Left ventricle myocardium inferior (tissue), 1 donor: ENCODE measurements around the gene IKZF3. TPM values are rescaled to one million over a fixed set of nuclear protein-coding genes. Genes with fewer than 3 reads are reported as not detected.
A peak's percentile ranks its signal among the peaks of the same experiment; 100 is the strongest.
"Not testable (repeated sequence)": the region's sequence is repeated elsewhere in the genome, so short reads cannot be mapped to it uniquely, and the experiment has no call there.

Experiments
- DNase-seq: peaks from one replicate; pipeline ENCODE4 v3.0.0-alpha.2; 2020
- H3K27ac ChIP-seq: fragments of 200-600 bp; replicated peaks from 2 replicates; pipeline ENCODE4 v1.8.0; 2021
- H3K27me3 ChIP-seq: fragments of 200-600 bp; 2 replicates; pipeline ENCODE4 v1.8.0; 2021; ENCODE audit warnings: low read depth
- H3K36me3 ChIP-seq: fragments of 200-600 bp; 2 replicates; pipeline ENCODE4 v1.8.0; 2021
- H3K4me1 ChIP-seq: fragments of 200-600 bp; 2 replicates; pipeline ENCODE4 v1.8.0; 2021
- H3K4me3 ChIP-seq: fragments of 200-600 bp; 2 replicates; pipeline ENCODE4 v1.8.0; 2021; ENCODE audit warnings: mild to moderate bottlenecking, moderate library complexity
- H3K9me3 ChIP-seq: fragments of 200-600 bp; replicated peaks from 2 replicates; pipeline ENCODE4 v1.8.0; 2021
- CTCF ChIP-seq: fragments of 200-600 bp; IDR thresholded peaks from 2 replicates; pipeline ENCODE4 v1.8.0; 2021; ENCODE audit warnings: antibody characterized with exemption, mild to moderate bottlenecking, borderline replicate concordance
- intact Hi-C: fragments of 100-400 bp; cut with micrococcal nuclease; formaldehyde crosslinking; loops from one replicate; pipeline ENCODE4 v1.11.0; 2022
- total RNA-seq: library from RNA; stranded (reverse); fragmentation: NEBNext Ultra II Directional; extraction: Animal tissue kit (Norgen Biotek cat#: 25700); gene quantifications from one replicate; pipeline ENCODE4 v1.2.1, GENCODE V29; 2021
- donor health status: DM: no; HTN: yes; CAD: no; lungs with severe emphysema.

Gene IKZF3
- total RNA-seq, 1 donor from 2014 or later: 0.16 TPM

DNA sequence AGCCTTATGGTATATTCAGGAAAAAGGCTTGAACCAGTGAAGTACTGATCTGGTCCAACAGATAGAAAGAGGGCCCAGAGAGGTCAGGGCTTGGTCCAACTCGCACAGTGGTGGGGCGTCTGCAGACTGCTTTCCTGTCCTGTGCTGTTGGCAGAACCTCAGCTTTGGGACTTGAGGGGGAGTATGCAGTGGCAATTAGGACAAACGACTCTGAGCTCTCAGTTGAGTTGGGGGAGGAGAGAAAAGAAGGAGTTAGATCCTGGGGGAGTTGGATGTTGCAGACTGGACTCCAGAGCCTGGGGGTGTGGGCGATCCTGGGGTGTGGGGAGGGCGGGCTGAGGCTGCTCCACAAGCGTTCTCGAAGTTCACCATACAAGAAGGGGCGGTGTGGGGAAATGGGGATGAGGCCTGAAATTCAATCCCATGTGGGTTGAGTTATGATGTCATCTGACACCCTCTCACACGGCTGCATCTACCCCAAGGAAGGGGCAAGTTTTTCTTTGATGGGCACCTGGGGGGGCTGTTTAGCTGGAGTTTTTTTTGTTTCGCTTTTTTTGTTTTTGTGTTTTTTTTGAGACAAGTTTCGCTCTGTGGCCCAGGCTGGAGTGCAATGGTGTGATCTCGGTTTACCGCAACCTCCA, 111.8 kb downstream of the IKZF3 start:
- DNase-seq: no peak
- Histone ChIP-seq H3K27ac (no peak overlapping the region), H3K27me3 (no peaks in the 10 kb centered on the region), H3K36me3 (no peaks in the 10 kb centered on the region), H3K9me3 (no peaks in the 10 kb centered on the region), H3K4me3 (no peak overlapping the region), H3K4me1 (peaks cover 43% of the 10 kb centered on the region)
- intact Hi-C loops: no loop called here
- TF ChIP-seq CTCF: no peak

- no peaks in the 10 kb centered on the region for H3K36me3 ChIP-seq
- H3K9me3 ChIP-seq: no peaks in the 10 kb centered on the region
- no peak overlapping the region for H3K4me3 ChIP-seq
- no peak overlapping the region for H3K27ac ChIP-seq
- intact Hi-C loops: no loop called here
- no peaks in the 10 kb centered on the region for H3K27me3 ChIP-seq
- no peak for TF ChIP-seq CTCF
- H3K4me1 ChIP-seq: peaks cover 43% of the 10 kb centered on the region
- DNase-seq: no peak
Measured at GRCh38 chr17:39751637-39752036, 112.5 kb downstream of the IKZF3 start.

DNA sequence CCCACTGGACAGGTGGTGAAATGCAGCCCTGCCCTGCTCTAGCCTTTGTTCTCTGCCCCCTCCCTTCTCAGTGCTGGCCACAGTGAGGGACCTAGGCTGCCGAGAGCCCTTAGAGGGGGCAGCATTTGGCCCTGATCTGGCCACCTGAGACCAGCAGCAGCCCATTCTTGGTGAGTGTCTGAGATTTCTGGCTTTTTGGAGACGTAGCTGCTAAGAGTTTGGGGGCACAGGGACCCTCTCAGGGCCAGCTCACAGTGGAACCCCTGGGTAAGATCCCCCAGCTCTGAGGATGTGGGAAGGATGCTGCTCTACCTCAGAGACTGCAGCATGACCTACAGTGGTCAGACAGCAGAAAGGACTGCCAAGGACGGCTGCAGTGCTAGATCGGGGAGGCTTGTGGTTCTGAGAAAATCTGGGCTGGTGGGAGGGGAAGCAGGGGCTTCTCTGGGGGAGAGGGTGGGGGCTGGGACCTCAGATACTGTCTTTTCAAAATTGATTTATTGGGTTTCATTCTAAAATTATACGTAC, 113.0 kb downstream of the IKZF3 start:
- Histone ChIP-seq H3K9me3 (no peaks in the 10 kb centered on the region), H3K27ac (no peak overlapping the region), H3K27me3 (no peaks in the 10 kb centered on the region), H3K4me1 (peaks cover 43% of the 10 kb centered on the region), H3K4me3 (no peak overlapping the region), H3K36me3 (no peaks in the 10 kb centered on the region)
- no peak for TF ChIP-seq CTCF
- intact Hi-C loops: no loop called here
- DNase-seq: no peak

GRCh38 chr17:39750131-39751015, 113.7 kb downstream of the IKZF3 start:
- Histone ChIP-seq H3K4me3 (no peak overlapping the region), H3K27ac (peak overlapping the region; percentile 69), H3K36me3 (no peaks in the 10 kb centered on the region), H3K27me3 (peaks cover under 1% of the 10 kb centered on the region), H3K4me1 (peaks cover 43% of the 10 kb centered on the region), H3K9me3 (no peaks in the 10 kb centered on the region)
- intact Hi-C loops: no loop called here
- TF ChIP-seq CTCF: no peak
- DNase-seq: no peak

DNA sequence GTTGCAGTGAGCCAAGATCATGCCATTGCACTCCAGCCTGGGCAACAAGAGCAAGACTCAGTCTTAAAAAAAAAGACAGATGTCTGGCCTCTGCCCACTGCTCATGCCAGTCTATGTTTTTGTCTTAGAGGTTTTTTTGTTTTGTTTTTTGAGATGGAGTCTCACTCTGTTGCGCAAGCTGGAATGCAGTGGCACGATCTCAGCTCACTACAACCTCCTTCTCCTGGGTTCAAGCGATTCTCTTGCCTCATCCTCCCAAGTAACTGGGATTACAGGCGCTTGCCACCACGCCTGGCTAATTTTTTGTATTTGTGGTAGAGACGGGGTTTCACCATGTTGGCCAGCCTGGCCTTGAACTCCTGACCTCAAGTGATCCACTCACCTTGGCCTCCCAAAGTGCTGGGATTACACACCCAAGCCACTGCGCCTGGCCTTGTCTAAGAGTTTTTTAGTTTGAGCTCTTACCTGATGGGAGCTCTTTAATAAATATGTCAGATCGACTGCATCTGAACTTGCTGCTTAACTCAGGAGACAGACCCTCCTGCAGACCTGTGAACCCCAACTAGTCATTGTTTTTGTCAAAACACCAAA, 115.6 kb downstream of the IKZF3 start:
- H3K4me3 ChIP-seq, DNase-seq, H3K9me3 ChIP-seq, H3K27ac ChIP-seq, H3K36me3 ChIP-seq, intact Hi-C loops: not testable (repeated sequence)
- Histone ChIP-seq H3K4me1 (peaks cover 25% of the 10 kb centered on the region), H3K27me3 (peaks cover 18% of the 10 kb centered on the region)
